NCI-H187 treated with DMSO at 0.1 percent for 48 hours (cell line): ENCODE data around the gene FZD1.

Experiments used
- DNase-seq: peaks from one replicate; lab custom pipeline; 2025; lab: John Stamatoyannopoulos, UW

Gene FZD1

GRCh38 chr7:91264924-91265681 is 870 bp downstream of the FZD1 start:
- DNase-seq = no peak

GRCh38 chr7:91265693-91266066 is 1.4 kb downstream of the FZD1 start:
- DNase-seq = no peak

GRCh38 chr7:91266067-91266688 is 1.9 kb downstream of the FZD1 start:
- no peak for DNase-seq

- no peak for DNase-seq
Measured at GRCh38 chr7:91266689-91267090, 2.5 kb downstream of the FZD1 start.

- DNase-seq = no peak
Measured at GRCh38 chr7:91267171-91267955, 3.1 kb downstream of the FZD1 start.

GRCh38 chr7:91270372-91270771 is 6.1 kb downstream of the FZD1 start:
- DNase-seq = no peak

GRCh38 chr7:91276909-91277308 is 12.7 kb downstream of the FZD1 start:
- DNase-seq = no peak

GRCh38 chr7:91280185-91280584 is 16.0 kb downstream of the FZD1 start:
- peak; percentile 24 for DNase-seq

GRCh38 chr7:91280604-91281003 is 16.4 kb downstream of the FZD1 start:
- no peak for DNase-seq

GRCh38 chr7:91285696-91286355 is 21.6 kb downstream of the FZD1 start:
- no peak for DNase-seq

- DNase-seq = peak; percentile 75
Measured at GRCh38 chr7:91286432-91286831, 22.2 kb downstream of the FZD1 start.

GRCh38 chr7:91287371-91288084 is 23.3 kb downstream of the FZD1 start:
- DNase-seq = no peak

- DNase-seq = no peak
Measured at GRCh38 chr7:91288208-91288824, 24.1 kb downstream of the FZD1 start.

- no peak for DNase-seq
Measured at GRCh38 chr7:91289633-91290254, 25.5 kb downstream of the FZD1 start.

- no peak for DNase-seq
Measured at GRCh38 chr7:91291302-91291701, 27.1 kb downstream of the FZD1 start.

GRCh38 chr7:91291902-91292301 is 27.7 kb downstream of the FZD1 start:
- DNase-seq = no peak

GRCh38 chr7:91292506-91292905 is 28.3 kb downstream of the FZD1 start:
- no peak for DNase-seq

- no peak for DNase-seq
Measured at GRCh38 chr7:91293136-91293535, 28.9 kb downstream of the FZD1 start.

GRCh38 chr7:91293840-91294239 is 29.6 kb downstream of the FZD1 start:
- no peak for DNase-seq

- DNase-seq = no peak
Measured at GRCh38 chr7:91294639-91295220, 30.5 kb downstream of the FZD1 start.

- no peak for DNase-seq
Measured at GRCh38 chr7:91295576-91295975, 31.3 kb downstream of the FZD1 start.
